Spleen (tissue), 11 donors: ENCODE results near the gene PLEKHA1. TPM values are rescaled to one million over a fixed set of nuclear protein-coding genes. Genes with fewer than 3 reads are reported as not detected.

ENCODE experiments used
- DNase-seq: peaks from one replicate; pipeline ENCODE4 v3.0.0-alpha.2; 2020
- H3K27ac ChIP-seq, 8 donors: fragments of 200-600 bp; sonication (generic) in 7 of 8; 1 replicate in 4 of 8; 2 replicates in 4 of 8; pipeline versions ENCODE4 v1.5.0 to v1.8.0; 2016 to 2021; ENCODE audit warnings: inconsistent platforms in 4 of 8, mild to moderate bottlenecking in 4 of 8, moderate library complexity in 1 of 8
- H3K27me3 ChIP-seq, 7 donors: fragments of 200-600 bp; sonication (generic) in 6 of 7; replicated peaks in 1 of 7; 1 replicate in 4 of 7; 2 replicates in 3 of 7; pipeline versions ENCODE4 v1.5.0 to v1.8.0; 2016 to 2021; ENCODE audit warnings: inconsistent platforms in 3 of 7, mild to moderate bottlenecking in 1 of 7
- H3K36me3 ChIP-seq, 6 donors: fragments of 200-600 bp; sonication (generic) in 5 of 6; 1 replicate in 4 of 6; 2 replicates in 2 of 6; pipeline versions ENCODE4 v1.5.0 to v1.8.0; 2016 to 2021; ENCODE audit warnings: inconsistent platforms in 2 of 6
- H3K4me1 ChIP-seq, 6 donors: fragments of 200-600 bp; sonication (generic) in 5 of 6; 1 replicate in 3 of 6; 2 replicates in 3 of 6; pipeline versions ENCODE4 v1.5.0 to v1.8.0; 2016 to 2021; ENCODE audit warnings: inconsistent platforms in 3 of 6
- H3K4me3 ChIP-seq, 8 donors: fragments of 200-600 bp; sonication (generic) in 7 of 8; 1 replicate in 4 of 8; 2 replicates in 4 of 8; pipeline versions ENCODE4 v1.5.0 to v1.8.0; 2016 to 2021; ENCODE audit warnings: inconsistent platforms in 4 of 8, mild to moderate bottlenecking in 4 of 8, moderate library complexity in 2 of 8
- H3K9me3 ChIP-seq, 8 donors: fragments of 200-600 bp; sonication (generic) in 7 of 8; 1 replicate in 4 of 8; 2 replicates in 4 of 8; pipeline versions ENCODE4 v1.5.0 to v1.8.0; 2016 to 2021; ENCODE audit warnings: inconsistent platforms in 4 of 8
- POLR2A ChIP-seq, 3 donors: fragments of 450-650 bp; IDR thresholded peaks; one replicate each; pipeline ENCODE4 v1.5.1; 2017; ENCODE audit warnings: antibody characterized with exemption in 3 of 3, mild to moderate bottlenecking in 1 of 3
- POLR2AphosphoS5 ChIP-seq, 3 donors: sonication (generic); formaldehyde crosslinking; IDR thresholded peaks; one replicate each; pipeline ENCODE4 v1.5.1; 2017; ENCODE audit warnings: antibody characterized with exemption in 3 of 3
- WGBS, 5 donors: extraction: QIAGEN DNeasy Blood & Tissue Kit in 3 of 5; methylation state at CpG; one replicate each; pipeline versions ENCODE4 v1.1.5 to v1.1.7; 2013 to 2018; 5-methylcytosine and 5-hydroxymethylcytosine counted together
- intact Hi-C: fragments of 100-400 bp; cut with DNase I; formaldehyde crosslinking; loops from one replicate; pipeline ENCODE4 v1.15.0; 2023; ENCODE audit warnings: low total_unique reads
- microRNA-seq, 3 donors: library from miRNA; unstranded; fragments of <30 nt; microRNA quantifications; one replicate each; pipeline versions ENCODE4 to v1.1.0, GENCODE V29; 2019 to 2020
- polyA plus RNA-seq, 3 donors: library from polyadenylated mRNA; stranded (reverse); fragments of 200-250 nt; gene quantifications; one replicate each; pipeline ENCODE4 v1.2.1, GENCODE V29; 2013
- small RNA-seq, 4 donors: library from RNA; depleted of rRNA; stranded (forward); fragments of <200 nt; gene quantifications; one replicate each; pipeline ENCODE3, GENCODE V24; 2016
- total RNA-seq, 7 donors: library from RNA; depleted of rRNA in 3 of 7; stranded (reverse); fragments of >200 nt in 3 of 7; fragmentation: NEBNext Ultra II Directional in 4 of 7; extraction: Animal tissue kit (Norgen Biotek cat#: 25700) in 4 of 7; gene quantifications; one replicate each; pipeline versions ENCODE4 v1.1.0 to v1.2.1, GENCODE V29; 2016 to 2021
- TF ChIP-seq, protein P1 (sequence below), 11 experiments: fragments of 200-600 bp in 7 of 11; fragments of 450-650 bp in 4 of 11; sonication (generic) in 4 of 11; IDR thresholded peaks in 8 of 11; conservative IDR thresholded peaks in 3 of 11; 1 replicate in 7 of 11; 2 replicates in 4 of 11; pipeline versions ENCODE4 v1.4.0 to v1.8.0; 2016 to 2021; ENCODE audit warnings: antibody characterized with exemption in 11 of 11, inconsistent platforms in 4 of 11, mild to moderate bottlenecking in 1 of 11
- donor health status: healthy with polysubstance abuse.
- donor health status: DM: no; HTN: no; CAD: no; lungs with moderate emphysema.
- donor health status: DM: no; HTN: no; CAD: no.
- donor health status: Bipolar disorder and iron deficiency.
- donor health status: healthy.
- donor health status: DM: no; HTN: no; CAD: no.
- donor health status: DM: yes; HTN: yes; CAD: no.

Gene PLEKHA1
- total and polyA plus RNA-seq, 10 donors: 7.9 to 31.1 (median 22.1) TPM

DNA sequence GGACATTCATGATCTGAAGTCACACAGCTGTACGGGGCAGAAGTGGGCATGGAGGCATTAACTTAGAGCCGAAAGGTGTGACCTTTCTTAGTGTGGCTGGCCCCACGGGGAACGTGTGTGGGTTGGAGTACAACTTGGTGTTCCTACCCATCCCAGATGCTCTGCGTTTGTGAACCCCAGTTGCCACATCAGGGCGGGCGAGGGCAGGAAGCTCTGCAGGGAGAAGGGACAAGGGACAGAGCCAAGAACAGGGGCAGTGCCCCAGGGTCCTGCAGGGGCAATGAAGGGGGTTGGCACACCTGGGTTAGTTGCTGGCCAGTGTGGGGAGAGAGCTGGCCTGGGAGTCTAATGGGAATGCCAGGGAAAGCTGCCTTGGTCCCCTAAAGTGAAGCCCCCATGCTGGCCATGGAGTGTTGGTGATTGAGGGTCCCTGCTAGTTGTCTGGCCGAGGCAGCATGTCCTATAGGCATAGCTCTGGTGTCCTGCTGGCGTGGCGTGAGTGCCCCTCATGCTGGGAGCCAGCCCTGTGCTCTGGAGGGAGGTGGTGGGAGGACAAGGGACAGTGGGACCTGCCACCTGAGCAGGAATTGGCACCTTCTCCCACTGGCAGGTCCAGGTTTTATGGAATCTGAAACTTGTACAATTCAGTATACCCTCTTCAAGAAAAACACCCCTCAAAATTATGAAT, 105.8 kb downstream of the PLEKHA1 start:
- Histone ChIP-seq H3K27me3 (peaks cover 0 to 57% (median 0%) of the 10 kb centered on the region in 7 donors), H3K27ac (no peak overlapping the region), H3K36me3 (no peaks in the 10 kb centered on the region), H3K4me1 (peaks cover 5 to 15% (median 10%) of the 10 kb centered on the region in 6 donors), H3K4me3 (no peak overlapping the region), H3K9me3 (peaks cover 0 to 5% (median 0%) of the 10 kb centered on the region in 8 donors)
- intact Hi-C loops: no loop called here
- WGBS, 5 donors: 84 to 91% (median 90%) methylated on average over 10 of the region's 10 CpGs
- TF ChIP-seq, protein P1, sequence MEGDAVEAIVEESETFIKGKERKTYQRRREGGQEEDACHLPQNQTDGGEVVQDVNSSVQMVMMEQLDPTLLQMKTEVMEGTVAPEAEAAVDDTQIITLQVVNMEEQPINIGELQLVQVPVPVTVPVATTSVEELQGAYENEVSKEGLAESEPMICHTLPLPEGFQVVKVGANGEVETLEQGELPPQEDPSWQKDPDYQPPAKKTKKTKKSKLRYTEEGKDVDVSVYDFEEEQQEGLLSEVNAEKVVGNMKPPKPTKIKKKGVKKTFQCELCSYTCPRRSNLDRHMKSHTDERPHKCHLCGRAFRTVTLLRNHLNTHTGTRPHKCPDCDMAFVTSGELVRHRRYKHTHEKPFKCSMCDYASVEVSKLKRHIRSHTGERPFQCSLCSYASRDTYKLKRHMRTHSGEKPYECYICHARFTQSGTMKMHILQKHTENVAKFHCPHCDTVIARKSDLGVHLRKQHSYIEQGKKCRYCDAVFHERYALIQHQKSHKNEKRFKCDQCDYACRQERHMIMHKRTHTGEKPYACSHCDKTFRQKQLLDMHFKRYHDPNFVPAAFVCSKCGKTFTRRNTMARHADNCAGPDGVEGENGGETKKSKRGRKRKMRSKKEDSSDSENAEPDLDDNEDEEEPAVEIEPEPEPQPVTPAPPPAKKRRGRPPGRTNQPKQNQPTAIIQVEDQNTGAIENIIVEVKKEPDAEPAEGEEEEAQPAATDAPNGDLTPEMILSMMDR (IDR thresholded peaks at IDR 0.05 in 8 of 11, conservative IDR thresholded peaks at IDR 0.05 in 3 of 11): no peak
- TF ChIP-seq POLR2A (IDR thresholded peaks at IDR 0.05) (no peak), POLR2AphosphoS5 (IDR thresholded peaks at IDR 0.05) (no peak)
- DNase-seq: peak; percentile 54

DNA sequence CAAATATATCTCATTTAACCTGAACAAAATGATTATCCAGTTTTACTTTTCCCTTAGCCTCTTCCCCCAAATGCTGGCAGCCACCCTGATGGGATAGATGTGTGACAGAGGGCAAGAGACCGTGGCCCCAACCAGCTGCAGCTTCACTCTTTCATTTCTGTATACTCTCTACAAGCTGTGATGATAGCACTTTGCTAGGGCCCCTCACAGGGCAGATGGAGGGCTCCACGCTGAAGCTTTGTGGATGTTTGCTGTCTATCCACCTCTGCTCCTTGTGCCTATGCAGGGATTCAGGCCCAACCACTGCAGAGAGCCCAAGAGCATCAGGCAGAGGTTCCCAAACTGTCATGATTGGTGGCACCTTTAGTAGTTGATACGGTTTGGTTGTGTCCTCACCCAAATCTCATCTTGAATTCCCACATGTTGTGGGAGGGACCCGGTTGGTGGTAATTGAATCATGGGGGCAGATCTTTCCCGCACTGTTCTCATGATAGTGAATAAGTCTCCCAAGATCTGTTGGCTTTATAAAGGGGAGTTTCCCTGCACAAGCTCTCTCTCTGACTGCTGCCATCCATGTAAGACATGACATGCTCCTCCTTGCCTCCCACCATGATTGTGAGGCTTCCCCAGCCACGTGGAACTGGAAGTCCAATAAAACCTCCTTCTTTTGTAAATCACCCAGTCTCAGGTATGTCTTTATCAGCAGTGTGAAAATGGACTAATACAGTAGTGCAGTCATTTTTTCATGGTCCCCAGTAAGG, 107.0 kb downstream of the PLEKHA1 start:
- no peak overlapping the region for H3K4me3 ChIP-seq
- intact Hi-C loops: no loop called here
- H3K27ac ChIP-seq: no peak overlapping the region
- peaks cover 0 to 45% (median 0%) of the 10 kb centered on the region in 7 donors for H3K27me3 ChIP-seq
- DNase-seq: peak; percentile 31
- H3K9me3 ChIP-seq: peaks cover 0 to 5% (median 0%) of the 10 kb centered on the region in 8 donors
- no peak for TF ChIP-seq POLR2A (IDR thresholded peaks at IDR 0.05)
- TF ChIP-seq POLR2AphosphoS5 (IDR thresholded peaks at IDR 0.05): no peak
- TF ChIP-seq, protein P1 (IDR thresholded peaks at IDR 0.05 in 8 of 11, conservative IDR thresholded peaks at IDR 0.05 in 3 of 11): no peak
- WGBS, 5 donors: 79 to 91% (median 81%) methylated on average over 6 of the region's 6 CpGs
- no peaks in the 10 kb centered on the region for H3K36me3 ChIP-seq
- peaks cover 0 to 14% (median 0%) of the 10 kb centered on the region in 6 donors for H3K4me1 ChIP-seq

Small RNA genes within 50 kb of the gene (microRNA-seq; reads per million reads assigned to microRNA genes)
- 0 to 0.70 (median 0.28) reads per million in 3 donors for gene MIR3941

Small RNA genes within 50 kb of the gene (small RNA-seq; reads per million reads assigned to genes)
- gene MIR3941 (0 reads per million in 4 donors), gene RNU6-728P (0 reads per million in 4 donors)

Other genes with a start within 250 kb of the PLEKHA1 start
- gene BTBD16, start 103.4 kb upstream of the PLEKHA1 start, total RNA-seq: not detected
- gene BTBD16, start 103.4 kb upstream of the PLEKHA1 start, polyA plus RNA-seq: under 1 TPM in 2 of 3 donors, not detected in 1; 0.04 to 0.10 TPM
- gene ARMS2, start 79.9 kb downstream of the PLEKHA1 start, total RNA-seq: not detected
- not detected for gene ARMS2, start 79.9 kb downstream of the PLEKHA1 start, polyA plus RNA-seq
- 10 to 100 TPM; 26.4 to 63.7 (median 42.7) TPM for gene HTRA1, start 86.8 kb downstream of the PLEKHA1 start, total RNA-seq
- gene HTRA1, start 86.8 kb downstream of the PLEKHA1 start, polyA plus RNA-seq: 10 to 100 TPM; 18.3 to 32.0 (median 31.4) TPM
- gene DMBT1, start 186.0 kb downstream of the PLEKHA1 start, total RNA-seq: under 1 TPM in 1 of 7 donors, not detected in 6; 0.03 TPM
- under 1 TPM; 0.02 to 0.29 (median 0.02) TPM for gene DMBT1, start 186.0 kb downstream of the PLEKHA1 start, polyA plus RNA-seq